ENCODE data around the gene PARVA.

PARVA gene

GRCh38 chr11:12537778-12538401 lies 160.5 kb downstream of the PARVA start:
- Histone ChIP-seq H2AFZ (ENCODE audit: low read depth, low read length) (no peak overlapping the region), H3K4me3 (ENCODE audit: insufficient read depth in 1 of 2, low read depth in 1 of 2, low read length in 2 of 2) (no peak overlapping the region), H2BK120ac (ENCODE audit: low read depth, low read length) (no peak overlapping the region), H4K91ac (ENCODE audit: low read length) (no peak overlapping the region), H4K8ac (ENCODE audit: low read length) (no peak overlapping the region), H3K36me3 (ENCODE audit: control insufficient read depth in 1 of 2, insufficient read depth in 2 of 2, low read depth in 1 of 2, low read length in 2 of 2) (peaks cover 3 to 7% of the 10 kb centered on the region in 2 experiments), H2BK15ac (ENCODE audit: low read depth, poor library complexity, severe bottlenecking) (no peak overlapping the region), H3K4ac (ENCODE audit: low read depth in 1 of 2, low read length in 2 of 2) (no peak overlapping the region), H3K79me1 (replicated peaks; ENCODE audit: low read length, poor library complexity, severe bottlenecking) (no peaks in the 10 kb centered on the region), H3K23ac (ENCODE audit: low read length in 2 of 2) (no peak overlapping the region), H3K27ac (ENCODE audit: low read length, poor library complexity, severe bottlenecking) (no peak overlapping the region), H2BK5ac (ENCODE audit: low read depth, low read length, poor library complexity, severe bottlenecking) (no peak overlapping the region), H3K4me2 (ENCODE audit: low read length, poor library complexity, severe bottlenecking) (no peak overlapping the region), H2BK12ac (ENCODE audit: low read length in 2 of 2) (peak overlapping the region in 1 of 2 experiments; percentile 66), H2AK5ac (ENCODE audit: low read length, severe bottlenecking) (no peak overlapping the region), H3K18ac (ENCODE audit: low read depth in 1 of 2, low read length in 2 of 2) (no peak overlapping the region), H3K14ac (ENCODE audit: low read length in 2 of 2) (peak overlapping the region in 1 of 2 experiments; percentile 53), H3K4me1 (ENCODE audit: control insufficient read depth, insufficient read depth, low read depth, low read length) (peaks cover 22% of the 10 kb centered on the region), H3K9ac (ENCODE audit: low read length) (no peak overlapping the region), H3K27me3 (ENCODE audit: control insufficient read depth in 1 of 2, insufficient read depth in 1 of 2, low read length in 2 of 2) (no peaks in the 10 kb centered on the region), H3K9me3 (ENCODE audit: control insufficient read depth, low read length) (no peaks in the 10 kb centered on the region)
- WGBS: 95% methylated on average over 6 of the region's 6 CpGs
- DNase-seq: no peak

GRCh38 chr11:12538889-12539421 lies 161.6 kb downstream of the PARVA start:
- Histone ChIP-seq H3K4me2 (ENCODE audit: low read length, poor library complexity, severe bottlenecking) (no peak overlapping the region), H3K27me3 (ENCODE audit: control insufficient read depth in 1 of 2, insufficient read depth in 1 of 2, low read length in 2 of 2) (no peaks in the 10 kb centered on the region), H3K9ac (ENCODE audit: low read length) (peak overlapping the region; percentile 72), H2AK5ac (ENCODE audit: low read length, severe bottlenecking) (peak overlapping the region; percentile 66), H2BK120ac (ENCODE audit: low read depth, low read length) (peak overlapping the region; percentile 78), H2AFZ (ENCODE audit: low read depth, low read length) (no peak overlapping the region), H3K18ac (ENCODE audit: low read depth in 1 of 2, low read length in 2 of 2) (peak overlapping the region; percentile 88), H2BK12ac (ENCODE audit: low read length in 2 of 2) (peak overlapping the region; percentile 75 to 85), H3K14ac (ENCODE audit: low read length in 2 of 2) (peak overlapping the region in 1 of 2 experiments; percentile 71), H2BK15ac (ENCODE audit: low read depth, poor library complexity, severe bottlenecking) (no peak overlapping the region), H3K23ac (ENCODE audit: low read length in 2 of 2) (no peak overlapping the region), H3K9me3 (ENCODE audit: control insufficient read depth, low read length) (no peaks in the 10 kb centered on the region), H3K27ac (ENCODE audit: low read length, poor library complexity, severe bottlenecking) (peak overlapping the region; percentile 62), H3K4me1 (ENCODE audit: control insufficient read depth, insufficient read depth, low read depth, low read length) (peaks cover 22% of the 10 kb centered on the region), H2BK5ac (ENCODE audit: low read depth, low read length, poor library complexity, severe bottlenecking) (no peak overlapping the region), H3K79me1 (replicated peaks; ENCODE audit: low read length, poor library complexity, severe bottlenecking) (no peaks in the 10 kb centered on the region), H3K36me3 (ENCODE audit: control insufficient read depth in 1 of 2, insufficient read depth in 2 of 2, low read depth in 1 of 2, low read length in 2 of 2) (no peaks in the 10 kb centered on the region), H4K8ac (ENCODE audit: low read length) (peak overlapping the region; percentile 83), H3K4ac (ENCODE audit: low read depth in 1 of 2, low read length in 2 of 2) (peak overlapping the region; percentile 75 to 79), H3K4me3 (ENCODE audit: insufficient read depth in 1 of 2, low read depth in 1 of 2, low read length in 2 of 2) (no peak overlapping the region), H4K91ac (ENCODE audit: low read length) (peak overlapping the region; percentile 90)
- no peak for DNase-seq
- 99% methylated on average over 3 of the region's 3 CpGs for WGBS

GRCh38 chr11:12539572-12539971 lies 162.2 kb downstream of the PARVA start:
- Histone ChIP-seq H3K79me1 (replicated peaks; ENCODE audit: low read length, poor library complexity, severe bottlenecking) (no peaks in the 10 kb centered on the region), H3K4me3 (ENCODE audit: insufficient read depth in 1 of 2, low read depth in 1 of 2, low read length in 2 of 2) (peak overlapping the region in 1 of 2 experiments; percentile 24), H3K14ac (ENCODE audit: low read length in 2 of 2) (no peak overlapping the region), H2BK120ac (ENCODE audit: low read depth, low read length) (peak overlapping the region; percentile 78), H2BK15ac (ENCODE audit: low read depth, poor library complexity, severe bottlenecking) (no peak overlapping the region), H2AK5ac (ENCODE audit: low read length, severe bottlenecking) (peak overlapping the region; percentile 83), H3K9me3 (ENCODE audit: control insufficient read depth, low read length) (no peaks in the 10 kb centered on the region), H3K9ac (ENCODE audit: low read length) (peak overlapping the region; percentile 72), H2BK5ac (ENCODE audit: low read depth, low read length, poor library complexity, severe bottlenecking) (no peak overlapping the region), H3K27ac (ENCODE audit: low read length, poor library complexity, severe bottlenecking) (peak overlapping the region; percentile 94), H4K8ac (ENCODE audit: low read length) (peak overlapping the region; percentile 83), H3K27me3 (ENCODE audit: control insufficient read depth in 1 of 2, insufficient read depth in 1 of 2, low read length in 2 of 2) (no peaks in the 10 kb centered on the region), H2AFZ (ENCODE audit: low read depth, low read length) (no peak overlapping the region), H3K23ac (ENCODE audit: low read length in 2 of 2) (peak overlapping the region in 1 of 2 experiments; percentile 84), H2BK12ac (ENCODE audit: low read length in 2 of 2) (peak overlapping the region; percentile 75 to 85), H3K4me2 (ENCODE audit: low read length, poor library complexity, severe bottlenecking) (no peak overlapping the region), H3K4me1 (ENCODE audit: control insufficient read depth, insufficient read depth, low read depth, low read length) (peaks cover 24% of the 10 kb centered on the region), H3K36me3 (ENCODE audit: control insufficient read depth in 1 of 2, insufficient read depth in 2 of 2, low read depth in 1 of 2, low read length in 2 of 2) (no peaks in the 10 kb centered on the region), H3K18ac (ENCODE audit: low read depth in 1 of 2, low read length in 2 of 2) (peak overlapping the region; percentile 88), H4K91ac (ENCODE audit: low read length) (peak overlapping the region; percentile 66), H3K4ac (ENCODE audit: low read depth in 1 of 2, low read length in 2 of 2) (peak overlapping the region; percentile 75 to 90)
- 19% methylated on average over 3 of the region's 4 CpGs for WGBS
- peak; percentile 94 for DNase-seq

DNA sequence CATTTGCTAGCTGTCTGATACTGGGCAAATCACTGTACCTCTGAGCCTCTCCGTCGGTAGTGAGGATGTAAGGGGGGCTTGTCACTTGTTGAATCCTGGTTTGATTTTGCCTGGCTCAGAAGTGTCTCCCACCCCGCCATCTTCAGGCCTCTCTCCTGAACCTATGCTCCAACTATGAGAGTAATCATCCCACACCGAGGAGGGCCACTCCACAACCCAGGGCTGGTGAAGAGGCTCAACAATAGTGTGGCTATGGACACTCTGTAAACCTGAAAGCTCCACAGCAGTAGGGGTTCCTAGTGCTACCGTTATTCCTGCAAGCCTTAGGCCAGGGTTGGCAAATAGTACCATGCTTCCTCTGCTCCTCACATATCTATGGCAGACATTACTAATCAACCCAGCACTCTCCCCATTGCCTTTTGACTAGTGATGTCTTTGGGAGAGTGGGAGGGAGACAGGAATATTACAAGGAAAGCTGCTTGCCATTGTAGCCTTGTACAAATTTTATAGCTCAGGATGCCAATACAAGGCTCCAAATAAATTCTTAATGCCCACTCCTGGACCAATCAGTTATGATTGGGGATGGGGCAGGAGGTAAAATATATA lies 162.8 kb downstream of the PARVA start:
- 86% methylated on average over 4 of the region's 5 CpGs for WGBS
- Histone ChIP-seq H3K4ac (ENCODE audit: low read depth in 1 of 2, low read length in 2 of 2) (peak overlapping the region; percentile 45 to 57), H3K23ac (ENCODE audit: low read length in 2 of 2) (peak overlapping the region in 1 of 2 experiments; percentile 84), H2BK120ac (ENCODE audit: low read depth, low read length) (peak overlapping the region; percentile 52), H3K14ac (ENCODE audit: low read length in 2 of 2) (no peak overlapping the region), H3K9me3 (ENCODE audit: control insufficient read depth, low read length) (no peaks in the 10 kb centered on the region), H3K9ac (ENCODE audit: low read length) (peak overlapping the region; percentile 72), H2BK12ac (ENCODE audit: low read length in 2 of 2) (peak overlapping the region; percentile 16 to 95), H3K27ac (ENCODE audit: low read length, poor library complexity, severe bottlenecking) (peak overlapping the region; percentile 94), H3K79me1 (replicated peaks; ENCODE audit: low read length, poor library complexity, severe bottlenecking) (no peaks in the 10 kb centered on the region), H3K18ac (ENCODE audit: low read depth in 1 of 2, low read length in 2 of 2) (peak overlapping the region; percentile 52 to 87), H3K4me2 (ENCODE audit: low read length, poor library complexity, severe bottlenecking) (no peak overlapping the region), H2BK5ac (ENCODE audit: low read depth, low read length, poor library complexity, severe bottlenecking) (no peak overlapping the region), H4K8ac (ENCODE audit: low read length) (peak overlapping the region; percentile 57), H3K27me3 (ENCODE audit: control insufficient read depth in 1 of 2, insufficient read depth in 1 of 2, low read length in 2 of 2) (no peaks in the 10 kb centered on the region), H2BK15ac (ENCODE audit: low read depth, poor library complexity, severe bottlenecking) (peak overlapping the region; percentile 62), H3K4me3 (ENCODE audit: insufficient read depth in 1 of 2, low read depth in 1 of 2, low read length in 2 of 2) (peak overlapping the region in 1 of 2 experiments; percentile 24), H2AFZ (ENCODE audit: low read depth, low read length) (no peak overlapping the region), H4K91ac (ENCODE audit: low read length) (peak overlapping the region; percentile 90), H3K4me1 (ENCODE audit: control insufficient read depth, insufficient read depth, low read depth, low read length) (peaks cover 24% of the 10 kb centered on the region), H3K36me3 (ENCODE audit: control insufficient read depth in 1 of 2, insufficient read depth in 2 of 2, low read depth in 1 of 2, low read length in 2 of 2) (no peaks in the 10 kb centered on the region), H2AK5ac (ENCODE audit: low read length, severe bottlenecking) (peak overlapping the region; percentile 83)
- peak; percentile 70 for DNase-seq
